Epithelial cell of esophagus (primary cell): Measurements from ENCODE around the gene KIF6.

Source experiments
- DNase-seq: peaks from one replicate; pipeline ENCODE4 v3.0.0; 2010; ENCODE audit warnings: low read depth
- H3K4me3 ChIP-seq: 2 replicates; pipeline ENCODE4 v1.5.1; 2011; ENCODE audit warnings: mild to moderate bottlenecking, low read length, control low read depth
- TF ChIP-seq, protein P1 (sequence below): IDR thresholded peaks from 2 replicates; pipeline ENCODE4 v1.5.1; 2011; ENCODE audit warnings: low read depth, mild to moderate bottlenecking, low read length, control low read depth, inconsistent platforms; ENCODE audit not compliant: insufficient read depth; ENCODE audit errors: missing control alignments

KIF6 gene

DNA sequence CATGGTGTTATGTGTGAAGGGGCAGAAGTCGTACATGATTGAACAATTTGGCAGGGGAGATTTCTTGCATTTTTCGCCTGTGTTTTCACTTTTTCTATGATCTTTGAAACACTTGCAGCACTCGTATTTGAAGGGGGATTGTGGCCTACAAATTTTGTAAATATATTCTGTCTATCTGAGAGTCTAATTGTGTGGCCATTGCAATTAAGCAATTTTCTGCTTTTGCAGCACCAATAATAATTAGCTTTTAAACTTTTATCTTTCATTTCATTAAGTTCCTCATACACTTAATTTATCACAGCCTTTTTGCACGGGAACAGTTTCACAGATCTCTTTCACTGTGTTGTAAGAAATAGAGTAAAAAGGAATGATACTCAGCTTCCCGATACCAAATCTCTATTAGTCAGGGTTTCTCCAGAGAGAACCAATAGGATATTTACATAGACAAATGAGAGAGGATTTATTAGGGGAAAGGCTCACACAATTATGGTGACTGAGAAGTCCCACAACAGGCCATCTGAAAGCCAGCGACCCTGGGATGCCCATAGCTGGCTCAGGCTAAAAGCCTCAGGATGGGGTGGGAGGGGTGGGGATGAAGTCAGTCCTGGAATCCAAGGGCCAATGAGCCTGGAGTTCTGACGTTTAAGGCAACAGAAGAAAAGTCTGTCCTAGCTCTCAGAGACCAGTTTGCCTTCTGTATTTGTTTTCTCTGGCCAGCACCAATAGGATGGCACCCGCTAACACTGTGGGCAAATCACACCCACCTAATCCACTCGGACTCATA is 58.3 kb downstream of the KIF6 start:
- TF ChIP-seq, protein P1, sequence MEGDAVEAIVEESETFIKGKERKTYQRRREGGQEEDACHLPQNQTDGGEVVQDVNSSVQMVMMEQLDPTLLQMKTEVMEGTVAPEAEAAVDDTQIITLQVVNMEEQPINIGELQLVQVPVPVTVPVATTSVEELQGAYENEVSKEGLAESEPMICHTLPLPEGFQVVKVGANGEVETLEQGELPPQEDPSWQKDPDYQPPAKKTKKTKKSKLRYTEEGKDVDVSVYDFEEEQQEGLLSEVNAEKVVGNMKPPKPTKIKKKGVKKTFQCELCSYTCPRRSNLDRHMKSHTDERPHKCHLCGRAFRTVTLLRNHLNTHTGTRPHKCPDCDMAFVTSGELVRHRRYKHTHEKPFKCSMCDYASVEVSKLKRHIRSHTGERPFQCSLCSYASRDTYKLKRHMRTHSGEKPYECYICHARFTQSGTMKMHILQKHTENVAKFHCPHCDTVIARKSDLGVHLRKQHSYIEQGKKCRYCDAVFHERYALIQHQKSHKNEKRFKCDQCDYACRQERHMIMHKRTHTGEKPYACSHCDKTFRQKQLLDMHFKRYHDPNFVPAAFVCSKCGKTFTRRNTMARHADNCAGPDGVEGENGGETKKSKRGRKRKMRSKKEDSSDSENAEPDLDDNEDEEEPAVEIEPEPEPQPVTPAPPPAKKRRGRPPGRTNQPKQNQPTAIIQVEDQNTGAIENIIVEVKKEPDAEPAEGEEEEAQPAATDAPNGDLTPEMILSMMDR, result no peak
- H3K4me3 ChIP-seq, result no peak overlapping the region
- DNase-seq, result no peak

DNA sequence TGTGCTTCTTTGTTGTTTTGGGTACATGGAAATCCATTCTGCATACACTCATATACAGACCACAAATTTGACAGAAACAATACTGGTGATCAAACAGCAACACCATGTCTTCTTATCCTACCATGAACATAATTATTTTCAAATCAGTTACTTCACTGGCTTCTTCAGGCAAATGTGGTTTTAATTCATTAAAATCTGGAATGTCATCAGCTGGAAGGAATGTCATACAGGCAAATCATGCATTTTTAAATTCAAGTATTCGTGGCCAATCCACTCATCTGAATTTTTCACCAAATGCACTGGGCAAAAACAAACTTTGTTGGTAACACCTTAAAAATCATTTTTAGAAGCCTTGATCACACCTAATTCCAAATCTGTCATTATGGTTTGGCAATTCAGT is 59.3 kb downstream of the KIF6 start:
- TF ChIP-seq, protein P1, result no peak
- no peak for DNase-seq
- H3K4me3 ChIP-seq, result no peak overlapping the region

DNA sequence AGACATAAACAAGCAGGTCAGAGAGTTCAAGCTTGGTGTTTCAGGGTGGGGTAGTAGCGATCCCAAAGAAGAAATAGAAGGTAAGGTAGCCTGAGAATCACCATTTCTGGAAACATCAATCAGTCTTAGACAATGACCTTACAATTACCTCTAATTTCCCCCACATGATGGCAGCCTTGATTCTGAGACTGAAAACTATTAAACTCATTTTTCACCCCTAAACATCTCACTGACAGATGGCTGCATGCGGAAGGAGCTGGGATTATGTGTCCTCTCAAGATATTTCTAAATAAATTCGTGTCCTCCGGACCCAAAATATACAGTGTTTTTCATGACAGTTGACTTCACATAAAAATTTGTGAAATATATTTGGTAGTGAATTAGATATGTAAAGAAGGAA is 61.0 kb downstream of the KIF6 start:
- TF ChIP-seq, protein P1, result no peak

DNA sequence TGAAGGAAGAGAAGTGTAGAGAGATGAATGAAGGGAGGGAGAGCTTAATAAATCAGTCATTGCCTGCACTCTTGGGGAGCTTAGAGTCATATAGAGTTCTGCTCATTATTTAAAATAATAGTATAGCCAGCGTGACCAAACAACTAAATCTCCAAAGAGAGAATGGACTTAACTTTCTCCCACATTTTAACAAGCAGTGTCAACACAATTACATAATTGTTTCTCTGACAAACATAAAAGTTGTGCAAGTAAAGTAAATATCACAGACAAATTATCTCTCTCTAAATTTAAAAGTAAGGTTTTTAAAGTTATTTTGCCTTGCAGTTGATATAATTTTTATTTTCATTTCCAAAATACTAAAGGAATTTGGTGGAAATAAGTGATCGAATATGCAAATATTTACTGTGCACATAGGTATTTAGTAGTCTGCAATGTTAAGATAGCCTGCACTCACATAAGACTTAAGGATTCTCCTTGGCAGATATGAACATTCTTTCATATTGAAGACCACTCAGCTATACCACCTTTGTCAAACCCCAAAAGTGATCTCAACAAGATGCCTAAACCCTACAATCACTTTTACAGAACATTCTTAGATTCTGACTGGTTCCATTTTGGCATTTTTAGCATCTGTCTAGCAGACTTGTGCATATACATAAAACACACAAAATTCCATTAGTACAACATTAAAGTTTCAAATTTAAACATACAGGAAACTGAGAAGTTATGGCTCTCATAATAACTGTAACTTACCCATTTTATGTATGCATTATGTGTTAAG is 67.7 kb downstream of the KIF6 start:
- TF ChIP-seq, protein P1, result no peak
- H3K4me3 ChIP-seq, result no peak overlapping the region
- no peak for DNase-seq

More for the DNA sequence above, 61.0 kb downstream of the KIF6 start:
- no peak for DNase-seq
- H3K4me3 ChIP-seq, result no peak overlapping the region

DNA sequence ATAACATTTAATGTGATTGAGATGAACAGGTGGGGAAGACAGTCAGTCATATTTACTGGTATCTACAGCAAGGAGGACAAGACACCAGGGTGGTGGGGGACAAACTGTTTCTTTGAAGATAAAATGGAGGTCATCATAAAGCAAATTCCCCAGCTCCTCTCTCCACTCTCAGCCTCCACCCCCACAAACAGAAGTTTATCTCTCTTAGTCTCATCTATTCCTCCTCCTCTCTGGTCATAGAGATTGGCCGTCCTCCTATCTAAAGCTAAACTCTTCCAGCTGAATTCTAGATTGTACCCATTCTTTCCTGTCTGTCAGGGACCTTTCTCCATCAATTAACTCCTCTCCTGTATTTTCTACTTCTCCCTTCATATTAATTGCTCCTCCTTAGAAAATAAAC is 71.1 kb downstream of the KIF6 start:
- no peak overlapping the region for H3K4me3 ChIP-seq
- no peak for DNase-seq
- TF ChIP-seq, protein P1, result no peak

DNA sequence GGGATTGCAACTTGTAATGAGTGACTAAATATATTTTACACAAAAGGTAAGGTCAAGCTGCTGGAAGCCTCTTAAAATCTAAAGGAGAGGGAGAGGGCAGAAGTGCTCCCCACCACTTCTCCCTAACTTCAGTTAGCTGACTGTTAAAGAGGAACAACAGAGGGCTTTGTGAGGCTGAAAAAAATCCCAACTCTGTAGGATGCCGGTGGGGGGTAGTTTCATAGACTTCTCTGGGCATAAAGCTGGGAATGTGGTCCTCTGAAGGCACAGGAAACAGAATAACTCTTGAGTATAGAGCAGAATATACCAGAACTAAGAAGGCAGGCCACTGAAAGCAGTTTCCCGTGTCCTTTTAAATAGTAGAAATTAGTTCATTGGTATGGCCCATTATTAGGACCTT is 71.6 kb downstream of the KIF6 start:
- no peak overlapping the region for H3K4me3 ChIP-seq
- no peak for DNase-seq
- TF ChIP-seq, protein P1, result no peak
